ENCODE results near the gene TNNC2. TPM values are rescaled to one million over a fixed set of nuclear protein-coding genes. Genes with fewer than 3 reads are reported as not detected.
A peak's percentile ranks its signal among the peaks of the same experiment; 100 is the strongest.

TNNC2 gene
- total and polyA plus RNA-seq, 2 of the 8 experiments (the other 6 are each of a cell fraction or from before 2014, with no cell fraction given), result 5.7 to 7.6 TPM

- peak overlapping the region; percentile 83 for H3K18ac ChIP-seq (ENCODE audit: extremely low read depth, low read length)
- no peak for DNase-seq (ENCODE audit: low read depth in 1 of 2, low spot score in 2 of 2)
- FAIRE-seq, result no peak
- ChIA-PET POLR2A (ENCODE audit: partially characterized antibody) (interaction anchor here (0.7 to 10.4 kb wide), 22 partner anchors 9 to 265 kb away, joined by 3 to 96 read pairs (median 4); partner anchors contain the start of genes ACOT8, CTSA, EPPIN and NEURL2), CTCF (ENCODE audit: partially characterized antibody) (interaction anchor here (0.6 to 2.3 kb wide), 9 partner anchors 12 to 363 kb away, joined by 3 to 13 read pairs (median 3); no protein-coding TSS in a partner anchor)
- peak overlapping the region; percentile 72 to 88 (median 80) for H3K9ac ChIP-seq (replicated peaks in 1 of 4; ENCODE audit: extremely low read depth in 1 of 4, low read depth in 3 of 4, low read length in 3 of 4)
- 1% methylated on average over 11 of the region's 11 CpGs; no CpG with 5 or more reads in 1 of the 2 experiments for WGBS, 2 experiments (ENCODE audit: extremely low coverage in 1 of 2, insufficient coverage in 1 of 2, insufficient read length in 1 of 2, insufficient replicate concordance in 2 of 2, low coverage in 1 of 2, low lambda C conversion rate in 2 of 2, missing lambda C conversion rate in 1 of 2)
- peak overlapping the region; percentile 94 for H3K4ac ChIP-seq (replicated peaks; ENCODE audit: insufficient read length, low read depth, low read length)
- H3K23me2 ChIP-seq (ENCODE audit: low read depth, low read length), result peaks cover 9% of the 10 kb centered on the region; the same call in 1 of the 2 replicates
- H2BK5ac ChIP-seq (ENCODE audit: low read depth, low read length), result peak overlapping the region; percentile 81; the same call in 1 of the 2 replicates
- TF ChIP-seq JUN (IDR thresholded peaks at IDR 0.05; ENCODE audit: low read depth, low read length), result no peak
- no peak for TF ChIP-seq CHD1 (IDR thresholded peaks at IDR 0.05; ENCODE audit: low read depth, low read length)
- TF ChIP-seq SAP30 (IDR thresholded peaks at IDR 0.05; ENCODE audit: insufficient read depth, insufficient replicate concordance, low read length), result no peak
- TF ChIP-seq EGR1 (IDR thresholded peaks at IDR 0.05; ENCODE audit: borderline replicate concordance, low read depth, low read length), result no peak
- no peak for TF ChIP-seq NRF1 (IDR thresholded peaks at IDR 0.05; ENCODE audit: low read depth, low read length)
- no peak for TF ChIP-seq TAF7 (optimal IDR thresholded peaks at IDR 0.05; ENCODE audit: borderline replicate concordance, low read depth, low read length)
- no peak for TF ChIP-seq CEBPB (IDR thresholded peaks at IDR 0.05; ENCODE audit: low read depth, low read length)
- no peak for TF ChIP-seq BCL11A (IDR thresholded peaks at IDR 0.05; ENCODE audit: low read depth in 2 of 2, low read length in 2 of 2)
- TF ChIP-seq SUZ12 (IDR thresholded peaks at IDR 0.05; ENCODE audit: low read length), result no peak
- TF ChIP-seq PHF8 (conservative IDR thresholded peaks at IDR 0.05; ENCODE audit: low read depth, low read length), result no peak
- no peak for TF ChIP-seq GABPA (IDR thresholded peaks at IDR 0.05; ENCODE audit: borderline replicate concordance, insufficient read depth, low read length)
- TF ChIP-seq BACH1 (IDR thresholded peaks at IDR 0.05; ENCODE audit: low read length), result no peak
- no peak for TF ChIP-seq RFX5 (IDR thresholded peaks at IDR 0.05; ENCODE audit: borderline replicate concordance, low read depth, low read length)
- TF ChIP-seq KDM1A (IDR thresholded peaks at IDR 0.05; ENCODE audit: borderline replicate concordance, low read length), result no peak
- H4K91ac ChIP-seq (replicated peaks; ENCODE audit: insufficient read length, low read length), result no peak overlapping the region
- H2BK12ac ChIP-seq (ENCODE audit: low read depth, low read length), result 0 out of 2 replicates have a peak overlapping the region, but pooled peaks have one; percentile 17
- no peaks in the 10 kb centered on the region for H3K27me3 ChIP-seq (replicated peaks in 1 of 4; ENCODE audit: control insufficient read depth in 3 of 4, extremely low read depth in 1 of 4, insufficient read depth in 3 of 4, low read length in 3 of 4)
- no peak overlapping the region for H2BK120ac ChIP-seq (replicated peaks; ENCODE audit: low read depth, low read length)
- H2AFZ ChIP-seq (ENCODE audit: low read length), result no peak overlapping the region
- H3K14ac ChIP-seq (ENCODE audit: insufficient read length), result no peak overlapping the region
- H3K4me2 ChIP-seq (ENCODE audit: insufficient read depth in 1 of 2, low read depth in 2 of 2, low read length in 2 of 2), result peak overlapping the region; percentile 80 to 93
- peak overlapping the region; percentile 26 for H4K5ac ChIP-seq (ENCODE audit: insufficient read length, low read depth, low read length)
- no peak overlapping the region for H2BK20ac ChIP-seq (ENCODE audit: low read length)
- H3K79me2 ChIP-seq (ENCODE audit: control insufficient read depth in 1 of 2, insufficient read depth in 2 of 2, low read length in 2 of 2), result peaks cover 7 to 20% of the 10 kb centered on the region in 2 experiments
- H3K79me1 ChIP-seq (ENCODE audit: low read depth, low read length), result peaks cover 5% of the 10 kb centered on the region
- H2BK15ac ChIP-seq (ENCODE audit: low read length), result no peak overlapping the region
- no peaks in the 10 kb centered on the region for H3K9me3 ChIP-seq (ENCODE audit: insufficient read depth in 2 of 2, low read depth in 1 of 2, low read length in 1 of 2)
- peak overlapping the region; percentile 91 to 100 (median 98) for H3K4me3 ChIP-seq (ENCODE audit: extremely low read depth in 1 of 4, insufficient read depth in 2 of 4, low read depth in 3 of 4, low read length in 4 of 4)
- H2AK5ac ChIP-seq (ENCODE audit: low read depth, low read length), result peak overlapping the region; percentile 93; the same call in 1 of the 2 replicates
- no peak overlapping the region for H3K23ac ChIP-seq (ENCODE audit: insufficient read length)
- peaks cover 0 to 4% (median 2%) of the 10 kb centered on the region in 4 experiments; a peak in 3 of 7 replicates for H3K4me1 ChIP-seq (replicated peaks in 1 of 4; ENCODE audit: control insufficient read depth in 3 of 4, insufficient read depth in 4 of 4, low read length in 3 of 4)
- H4K20me1 ChIP-seq (replicated peaks in 1 of 2; ENCODE audit: control insufficient read depth in 1 of 2, insufficient read depth in 2 of 2, low read length in 2 of 2), result peaks cover 5 to 7% of the 10 kb centered on the region in 2 experiments
- H3K27ac ChIP-seq (ENCODE audit: low read depth, low read length), result peak overlapping the region; percentile 74; the same call in 1 of the 2 replicates
- H3K56ac ChIP-seq (replicated peaks; ENCODE audit: insufficient read length, low read depth, low read length), result peak overlapping the region; percentile 78
- H4K8ac ChIP-seq (ENCODE audit: extremely low read depth, insufficient read depth, low read length), result peak overlapping the region; percentile 81; the same call in 1 of the 2 replicates
- peaks cover 18 to 59% (median 39%) of the 10 kb centered on the region in 4 experiments for H3K36me3 ChIP-seq (ENCODE audit: control insufficient read depth in 2 of 4, insufficient read depth in 4 of 4, low read length in 3 of 4)
These were observed 14.1 kb downstream of the TNNC2 start for GRCh38 chr20:45813006-45813340.

Data from H1 (cell line).